ENCODE data around the gene ANXA10.
"Not testable (repeated sequence)": the region's sequence is repeated elsewhere in the genome, so short reads cannot be mapped to it uniquely, and the experiment has no call there.

The ANXA10 gene

GRCh38 chr4:168119100-168119499, 26.8 kb downstream of the ANXA10 start:
- no peak for DNase-seq

- no peak for DNase-seq
Measured at GRCh38 chr4:168119890-168120289, 27.6 kb downstream of the ANXA10 start.

- DNase-seq = no peak
Measured at GRCh38 chr4:168120811-168121210, 28.5 kb downstream of the ANXA10 start.

GRCh38 chr4:168124008-168124641, 31.8 kb downstream of the ANXA10 start:
- no peak for DNase-seq

- DNase-seq = no peak
Measured at GRCh38 chr4:168126952-168127351, 34.6 kb downstream of the ANXA10 start.

- no peak for DNase-seq
Measured at GRCh38 chr4:168128601-168129000, 36.3 kb downstream of the ANXA10 start.

GRCh38 chr4:168129046-168129772, 36.9 kb downstream of the ANXA10 start:
- no peak for DNase-seq

- DNase-seq = no peak
Measured at GRCh38 chr4:168129802-168130201, 37.5 kb downstream of the ANXA10 start.

- no peak for DNase-seq
Measured at GRCh38 chr4:168131196-168131595, 38.9 kb downstream of the ANXA10 start.

GRCh38 chr4:168134651-168135050, 42.3 kb downstream of the ANXA10 start:
- no peak for DNase-seq

- DNase-seq = not testable (repeated sequence)
Measured at GRCh38 chr4:168135860-168136259, 43.5 kb downstream of the ANXA10 start.

- not testable (repeated sequence) for DNase-seq
Measured at GRCh38 chr4:168137695-168138094, 45.4 kb downstream of the ANXA10 start.

- no peak for DNase-seq
Measured at GRCh38 chr4:168138143-168138542, 45.8 kb downstream of the ANXA10 start.

- DNase-seq = no peak
Measured at GRCh38 chr4:168139336-168139735, 47.0 kb downstream of the ANXA10 start.

GRCh38 chr4:168141733-168142132, 49.4 kb downstream of the ANXA10 start:
- no peak for DNase-seq

GRCh38 chr4:168143601-168144000, 51.3 kb downstream of the ANXA10 start:
- no peak for DNase-seq

GRCh38 chr4:168150420-168151050, 58.2 kb downstream of the ANXA10 start:
- no peak for DNase-seq

- DNase-seq = no peak
Measured at GRCh38 chr4:168151327-168151726, 59.0 kb downstream of the ANXA10 start.

GRCh38 chr4:168152837-168153500, 60.6 kb downstream of the ANXA10 start:
- no peak for DNase-seq

- DNase-seq = peak; percentile 56
Measured at GRCh38 chr4:168153596-168154440, 61.5 kb downstream of the ANXA10 start.

- no peak for DNase-seq
Measured at GRCh38 chr4:168154546-168155277, 62.4 kb downstream of the ANXA10 start.

- no peak for DNase-seq
Measured at GRCh38 chr4:168162604-168163003, 70.3 kb downstream of the ANXA10 start.
